ENCODE data around the gene CCT8. TPM values are rescaled to one million over a fixed set of nuclear protein-coding genes. Genes with fewer than 3 reads are reported as not detected.

Gene CCT8
- total and polyA plus RNA-seq, 2 experiments from 2014 or later, result 304 to 329 TPM

DNA sequence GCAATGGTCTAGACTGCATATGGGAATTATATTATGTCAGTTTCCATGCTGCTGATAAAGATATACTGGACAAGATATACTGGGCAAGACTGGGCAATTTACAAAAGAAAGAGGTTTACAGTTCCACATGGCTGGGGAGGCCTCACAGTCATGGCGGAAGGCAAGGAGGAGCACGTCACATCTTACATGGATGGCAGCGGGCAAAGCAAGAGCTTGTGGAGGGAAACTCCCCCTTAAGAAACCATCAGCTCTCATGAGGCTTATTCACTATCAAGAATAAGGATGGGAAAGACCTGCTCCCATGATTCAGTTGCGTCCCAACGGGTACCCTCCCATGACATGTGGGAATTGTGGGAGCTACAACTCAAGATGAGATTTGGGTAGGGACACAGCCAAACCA is 21.2 kb downstream of the CCT8 start:
- H3K36me3 ChIP-seq (ENCODE audit: insufficient read depth), result peaks cover 36% of the 10 kb centered on the region
- Mint-ChIP-seq H3K27ac (no peak overlapping the region), H3K36me3 (ENCODE audit: low read depth) (peaks cover 52% of the 10 kb centered on the region), H3K27me3 (ENCODE audit: insufficient read depth, low read depth, poor library complexity) (no peaks in the 10 kb centered on the region), H3K4me1 (no peaks in the 10 kb centered on the region; the same call in 2 of the 3 replicates), H3K9me3 (no peaks in the 10 kb centered on the region), H3K4me3 (no peak overlapping the region)
- TF ChIP-seq ZNF114 (CRISPR knock-in tag; IDR thresholded peaks at IDR 0.05) (no peak), ZNF331 (CRISPR knock-in tag; IDR thresholded peaks at IDR 0.05; ENCODE audit: low read depth) (no peak), CREB1 (CRISPR knock-in tag; IDR thresholded peaks at IDR 0.05; ENCODE audit: low read depth) (no peak), NANOG (IDR thresholded peaks at IDR 0.05; ENCODE audit: borderline replicate concordance) (no peak), POLR2AphosphoS5 (IDR thresholded peaks at IDR 0.05; ENCODE audit: low read depth) (no peak), JUNB (IDR thresholded peaks at IDR 0.05; ENCODE audit: unreplicated experiment) (no peak), CTCF (conservative IDR thresholded peaks at IDR 0.05; ENCODE audit: low read depth in 2 of 2) (no peak)
- TF ChIP-seq, protein P1, sequence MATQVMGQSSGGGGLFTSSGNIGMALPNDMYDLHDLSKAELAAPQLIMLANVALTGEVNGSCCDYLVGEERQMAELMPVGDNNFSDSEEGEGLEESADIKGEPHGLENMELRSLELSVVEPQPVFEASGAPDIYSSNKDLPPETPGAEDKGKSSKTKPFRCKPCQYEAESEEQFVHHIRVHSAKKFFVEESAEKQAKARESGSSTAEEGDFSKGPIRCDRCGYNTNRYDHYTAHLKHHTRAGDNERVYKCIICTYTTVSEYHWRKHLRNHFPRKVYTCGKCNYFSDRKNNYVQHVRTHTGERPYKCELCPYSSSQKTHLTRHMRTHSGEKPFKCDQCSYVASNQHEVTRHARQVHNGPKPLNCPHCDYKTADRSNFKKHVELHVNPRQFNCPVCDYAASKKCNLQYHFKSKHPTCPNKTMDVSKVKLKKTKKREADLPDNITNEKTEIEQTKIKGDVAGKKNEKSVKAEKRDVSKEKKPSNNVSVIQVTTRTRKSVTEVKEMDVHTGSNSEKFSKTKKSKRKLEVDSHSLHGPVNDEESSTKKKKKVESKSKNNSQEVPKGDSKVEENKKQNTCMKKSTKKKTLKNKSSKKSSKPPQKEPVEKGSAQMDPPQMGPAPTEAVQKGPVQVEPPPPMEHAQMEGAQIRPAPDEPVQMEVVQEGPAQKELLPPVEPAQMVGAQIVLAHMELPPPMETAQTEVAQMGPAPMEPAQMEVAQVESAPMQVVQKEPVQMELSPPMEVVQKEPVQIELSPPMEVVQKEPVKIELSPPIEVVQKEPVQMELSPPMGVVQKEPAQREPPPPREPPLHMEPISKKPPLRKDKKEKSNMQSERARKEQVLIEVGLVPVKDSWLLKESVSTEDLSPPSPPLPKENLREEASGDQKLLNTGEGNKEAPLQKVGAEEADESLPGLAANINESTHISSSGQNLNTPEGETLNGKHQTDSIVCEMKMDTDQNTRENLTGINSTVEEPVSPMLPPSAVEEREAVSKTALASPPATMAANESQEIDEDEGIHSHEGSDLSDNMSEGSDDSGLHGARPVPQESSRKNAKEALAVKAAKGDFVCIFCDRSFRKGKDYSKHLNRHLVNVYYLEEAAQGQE (IDR thresholded peaks at IDR 0.05; ENCODE audit: unreplicated experiment), result no peak
- TF ChIP-seq, protein P2, sequence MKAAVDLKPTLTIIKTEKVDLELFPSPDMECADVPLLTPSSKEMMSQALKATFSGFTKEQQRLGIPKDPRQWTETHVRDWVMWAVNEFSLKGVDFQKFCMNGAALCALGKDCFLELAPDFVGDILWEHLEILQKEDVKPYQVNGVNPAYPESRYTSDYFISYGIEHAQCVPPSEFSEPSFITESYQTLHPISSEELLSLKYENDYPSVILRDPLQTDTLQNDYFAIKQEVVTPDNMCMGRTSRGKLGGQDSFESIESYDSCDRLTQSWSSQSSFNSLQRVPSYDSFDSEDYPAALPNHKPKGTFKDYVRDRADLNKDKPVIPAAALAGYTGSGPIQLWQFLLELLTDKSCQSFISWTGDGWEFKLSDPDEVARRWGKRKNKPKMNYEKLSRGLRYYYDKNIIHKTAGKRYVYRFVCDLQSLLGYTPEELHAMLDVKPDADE (IDR thresholded peaks at IDR 0.05), result no peak
- H3K79me2 ChIP-seq (replicated peaks; ENCODE audit: insufficient read depth), result no peaks in the 10 kb centered on the region
- H2AFZ ChIP-seq, result no peak overlapping the region
- peaks cover 18% of the 10 kb centered on the region for H4K20me1 ChIP-seq (replicated peaks; ENCODE audit: insufficient read depth)
- no peak overlapping the region for H3K4me2 ChIP-seq
- H3K4me3 ChIP-seq, result no peak overlapping the region
- no peak overlapping the region for H3K27ac ChIP-seq (ENCODE audit: low read depth)
- ATAC-seq, result no peak
- H3F3A ChIP-seq (replicated peaks; ENCODE audit: low read depth), result peaks cover 11% of the 10 kb centered on the region; the same call in 1 of the 2 replicates
- H3K27me3 ChIP-seq (ENCODE audit: insufficient read depth), result no peaks in the 10 kb centered on the region
- no peak for DNase-seq (ENCODE audit: low spot score)
- H3K4me1 ChIP-seq (ENCODE audit: insufficient read depth), result no peaks in the 10 kb centered on the region
- no peaks in the 10 kb centered on the region for H3K9me2 ChIP-seq (ENCODE audit: insufficient read depth)

- Mint-ChIP-seq H3K27ac (no peak overlapping the region), H3K27me3 (ENCODE audit: insufficient read depth, low read depth, poor library complexity) (no peaks in the 10 kb centered on the region), H3K9me3 (no peaks in the 10 kb centered on the region), H3K36me3 (ENCODE audit: low read depth) (peaks cover 55% of the 10 kb centered on the region), H3K4me3 (no peak overlapping the region), H3K4me1 (no peaks in the 10 kb centered on the region)
- H3K4me2 ChIP-seq, result no peak overlapping the region
- H4K20me1 ChIP-seq (replicated peaks; ENCODE audit: insufficient read depth), result peaks cover 7% of the 10 kb centered on the region; the same call in 1 of the 2 replicates
- peaks cover 48% of the 10 kb centered on the region for H3K36me3 ChIP-seq (ENCODE audit: insufficient read depth)
- peaks cover 6% of the 10 kb centered on the region; the same call in 1 of the 2 replicates for H3K79me2 ChIP-seq (replicated peaks; ENCODE audit: insufficient read depth)
- no peak for ATAC-seq
- H3K27me3 ChIP-seq (ENCODE audit: insufficient read depth), result no peaks in the 10 kb centered on the region
- no peak overlapping the region for H3K27ac ChIP-seq (ENCODE audit: low read depth)
- no peaks in the 10 kb centered on the region for H3F3A ChIP-seq (replicated peaks; ENCODE audit: low read depth)
- no peak for DNase-seq (ENCODE audit: low spot score)
- H3K9me2 ChIP-seq (ENCODE audit: insufficient read depth), result no peaks in the 10 kb centered on the region
- H3K4me1 ChIP-seq (ENCODE audit: insufficient read depth), result no peaks in the 10 kb centered on the region
- H2AFZ ChIP-seq, result no peak overlapping the region
- H3K4me3 ChIP-seq, result no peak overlapping the region
- TF ChIP-seq STAT1 (IDR thresholded peaks at IDR 0.05; ENCODE audit: unreplicated experiment) (no peak), ZNF331 (CRISPR knock-in tag; IDR thresholded peaks at IDR 0.05; ENCODE audit: low read depth) (no peak), EZH2phosphoT487 (IDR thresholded peaks at IDR 0.05; ENCODE audit: unreplicated experiment) (no peak), POLR2AphosphoS5 (IDR thresholded peaks at IDR 0.05; ENCODE audit: low read depth) (no peak), JUNB (IDR thresholded peaks at IDR 0.05; ENCODE audit: unreplicated experiment) (no peak), CTCF (conservative IDR thresholded peaks at IDR 0.05; ENCODE audit: low read depth in 2 of 2) (no peak)
Measured at GRCh38 chr21:29034678-29035077, 38.8 kb downstream of the CCT8 start.
